AG10803 (cell line): ENCODE data around the gene CMTM7.

Experiments
- DNase-seq: peaks from one replicate; pipeline ENCODE4 v3.0.0; 2010; ENCODE audit warnings: low read depth
- H3K4me3 ChIP-seq: 2 replicates; pipeline ENCODE4 v1.5.1; 2011; ENCODE audit warnings: mild to moderate bottlenecking, low read length, control low read depth
- TF ChIP-seq, protein P1 (sequence below): conservative IDR thresholded peaks from 2 replicates; pipeline ENCODE4 v1.5.1; 2011; ENCODE audit warnings: mild to moderate bottlenecking, low read length, control low read depth, inconsistent platforms

The CMTM7 gene, protein sequence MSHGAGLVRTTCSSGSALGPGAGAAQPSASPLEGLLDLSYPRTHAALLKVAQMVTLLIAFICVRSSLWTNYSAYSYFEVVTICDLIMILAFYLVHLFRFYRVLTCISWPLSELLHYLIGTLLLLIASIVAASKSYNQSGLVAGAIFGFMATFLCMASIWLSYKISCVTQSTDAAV

DNA sequence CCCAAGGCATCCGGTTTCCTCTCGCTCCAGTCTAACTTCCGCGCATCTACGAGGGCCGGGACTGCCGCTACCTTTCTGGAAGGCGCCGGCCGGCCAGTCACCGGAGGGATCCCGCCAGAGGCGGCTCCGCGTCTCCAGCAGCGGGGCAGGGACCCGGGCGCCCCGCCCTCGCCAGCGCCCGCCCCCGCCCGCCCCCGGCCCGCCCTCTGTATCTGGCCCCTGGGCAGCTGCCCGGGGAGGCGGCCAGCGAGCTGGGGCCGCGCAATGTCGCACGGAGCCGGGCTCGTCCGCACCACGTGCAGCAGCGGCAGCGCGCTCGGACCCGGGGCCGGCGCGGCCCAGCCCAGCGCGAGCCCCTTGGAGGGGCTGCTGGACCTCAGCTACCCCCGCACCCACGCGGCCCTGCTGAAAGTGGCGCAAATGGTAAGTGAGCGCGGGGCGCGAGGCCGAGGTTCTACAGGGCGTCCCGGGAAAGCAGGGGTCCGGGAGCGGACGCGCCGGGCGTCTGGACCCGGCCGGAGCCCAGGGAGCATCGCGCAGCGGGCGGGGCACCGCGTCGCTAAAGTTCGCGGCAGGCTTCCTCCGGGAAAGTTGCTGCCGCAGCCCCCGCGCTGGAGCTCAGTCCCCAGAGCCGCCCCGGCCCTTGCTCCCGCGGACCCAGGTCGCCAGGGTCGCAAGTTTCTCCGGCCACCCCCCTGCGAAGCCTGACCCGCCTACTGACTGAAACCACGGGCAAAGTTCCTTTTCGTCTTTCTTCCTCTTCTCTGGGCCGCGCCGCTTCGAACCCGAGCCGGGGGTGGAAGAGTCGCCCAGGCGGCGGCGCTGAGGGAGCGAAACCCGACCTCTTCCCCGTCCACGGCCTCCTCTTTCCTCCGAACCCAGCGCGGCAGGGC is at the start of gene CMTM7:
TSS of gene CMTM7 (plus strand) at position 211 of the 893 bp plus-strand sequence. CDS start at position 265, 54 bp downstream.
- H3K4me3 ChIP-seq: peak within 1 kb of the TSS; percentile 70
- DNase-seq: peak; percentile 49
- TF ChIP-seq, protein P1, sequence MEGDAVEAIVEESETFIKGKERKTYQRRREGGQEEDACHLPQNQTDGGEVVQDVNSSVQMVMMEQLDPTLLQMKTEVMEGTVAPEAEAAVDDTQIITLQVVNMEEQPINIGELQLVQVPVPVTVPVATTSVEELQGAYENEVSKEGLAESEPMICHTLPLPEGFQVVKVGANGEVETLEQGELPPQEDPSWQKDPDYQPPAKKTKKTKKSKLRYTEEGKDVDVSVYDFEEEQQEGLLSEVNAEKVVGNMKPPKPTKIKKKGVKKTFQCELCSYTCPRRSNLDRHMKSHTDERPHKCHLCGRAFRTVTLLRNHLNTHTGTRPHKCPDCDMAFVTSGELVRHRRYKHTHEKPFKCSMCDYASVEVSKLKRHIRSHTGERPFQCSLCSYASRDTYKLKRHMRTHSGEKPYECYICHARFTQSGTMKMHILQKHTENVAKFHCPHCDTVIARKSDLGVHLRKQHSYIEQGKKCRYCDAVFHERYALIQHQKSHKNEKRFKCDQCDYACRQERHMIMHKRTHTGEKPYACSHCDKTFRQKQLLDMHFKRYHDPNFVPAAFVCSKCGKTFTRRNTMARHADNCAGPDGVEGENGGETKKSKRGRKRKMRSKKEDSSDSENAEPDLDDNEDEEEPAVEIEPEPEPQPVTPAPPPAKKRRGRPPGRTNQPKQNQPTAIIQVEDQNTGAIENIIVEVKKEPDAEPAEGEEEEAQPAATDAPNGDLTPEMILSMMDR: no peak

DNA sequence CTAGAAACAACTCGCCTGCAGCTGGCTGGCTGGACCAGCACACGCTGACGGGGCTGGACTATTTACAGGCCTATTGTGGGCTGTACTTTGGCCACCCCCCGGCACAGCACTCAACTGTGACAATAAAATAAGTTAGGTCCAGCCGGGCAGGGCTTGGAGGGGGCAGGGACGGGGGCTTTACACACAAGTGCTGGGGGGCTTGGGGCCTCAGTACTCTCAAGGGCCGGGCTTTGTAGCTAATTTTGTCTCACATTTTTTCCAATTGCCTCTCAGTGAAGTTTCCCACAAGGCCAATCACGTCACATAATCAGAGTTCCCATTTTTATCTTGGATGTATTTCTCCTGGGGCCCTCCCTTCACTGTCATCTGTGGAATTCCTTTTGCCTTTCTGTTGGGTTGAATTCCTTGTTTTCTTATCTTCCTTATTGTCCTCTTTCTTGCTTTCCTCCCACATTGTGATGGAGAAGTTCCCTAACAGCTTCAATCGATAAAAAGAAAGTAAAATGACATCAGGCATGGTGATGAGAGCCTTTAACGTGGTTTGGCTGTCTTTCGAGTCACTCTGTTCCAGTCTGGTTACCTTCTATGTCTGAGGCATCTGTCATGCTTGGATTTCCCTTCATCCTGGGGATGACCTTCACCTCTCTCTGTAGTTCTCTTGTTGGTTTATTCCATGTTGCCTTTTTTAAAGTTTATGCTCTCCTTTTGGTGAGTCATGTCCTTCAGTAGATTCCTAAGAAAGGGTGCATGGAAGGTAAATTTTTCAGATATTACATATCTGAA is 44.1 kb upstream of the CMTM7 start:
- DNase-seq: no peak
- TF ChIP-seq, protein P1: no peak
- no peak overlapping the region for H3K4me3 ChIP-seq

DNA sequence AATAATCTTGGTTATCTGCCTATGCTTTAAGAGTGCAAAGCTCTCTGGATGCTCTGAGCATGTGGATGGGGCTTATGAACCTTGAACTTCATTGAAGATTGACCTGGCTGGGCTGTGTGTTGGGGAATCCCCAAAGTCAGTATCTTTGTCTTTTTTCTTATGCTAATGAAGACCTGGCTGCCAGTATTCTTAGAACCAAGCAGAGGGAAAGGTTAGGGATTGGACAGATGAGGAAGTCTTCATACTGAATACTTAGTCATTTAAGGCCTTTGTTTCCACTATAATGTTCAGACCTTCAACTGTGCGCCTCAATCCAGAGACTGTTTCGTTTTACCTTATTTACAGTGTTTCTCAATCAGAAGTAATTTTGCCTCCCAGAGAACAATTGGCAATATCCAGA is 42.5 kb upstream of the CMTM7 start:
- DNase-seq: no peak
- no peak overlapping the region for H3K4me3 ChIP-seq
- TF ChIP-seq, protein P1: no peak

DNA sequence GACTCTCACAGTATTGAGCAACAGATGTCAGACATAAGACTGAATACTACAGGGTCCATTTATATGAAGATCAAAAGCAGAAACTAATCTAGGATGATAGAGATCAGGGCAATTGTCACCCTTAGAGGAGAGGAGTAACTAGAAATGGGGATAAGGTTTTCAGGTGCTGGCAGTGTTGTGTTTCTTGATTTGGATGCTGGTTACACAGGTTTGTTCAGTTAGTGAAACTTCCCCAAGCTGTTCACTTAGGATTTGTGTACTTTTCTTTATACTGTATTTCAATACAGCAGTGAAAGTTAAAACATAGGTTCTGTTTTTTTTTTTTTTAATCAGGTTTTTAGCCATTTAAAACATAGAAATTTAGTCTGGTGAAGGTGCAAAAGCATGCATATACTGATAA is 39.1 kb upstream of the CMTM7 start:
- no peak for DNase-seq
- TF ChIP-seq, protein P1: no peak
- no peak overlapping the region for H3K4me3 ChIP-seq

DNA sequence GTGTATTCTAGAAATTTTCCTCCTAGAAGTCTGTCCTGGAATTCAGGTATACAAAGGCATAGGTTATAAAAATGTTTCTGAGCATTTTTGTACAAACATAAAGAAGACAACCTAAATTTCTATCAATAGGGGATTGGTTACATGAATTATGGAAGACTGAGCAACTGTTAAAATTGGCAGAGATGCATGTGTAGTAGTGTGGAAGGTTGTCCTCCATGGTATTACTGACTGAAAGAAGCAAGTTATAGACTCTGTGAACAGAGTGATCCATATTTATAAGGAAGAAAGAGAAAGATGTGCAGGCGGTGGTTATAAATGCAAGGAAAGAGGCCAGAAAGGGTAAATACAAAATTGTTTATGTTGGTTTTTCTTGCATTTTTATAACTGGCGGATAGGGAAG is 38.3 kb upstream of the CMTM7 start:
- no peak for DNase-seq
- TF ChIP-seq, protein P1: no peak
- no peak overlapping the region for H3K4me3 ChIP-seq

DNA sequence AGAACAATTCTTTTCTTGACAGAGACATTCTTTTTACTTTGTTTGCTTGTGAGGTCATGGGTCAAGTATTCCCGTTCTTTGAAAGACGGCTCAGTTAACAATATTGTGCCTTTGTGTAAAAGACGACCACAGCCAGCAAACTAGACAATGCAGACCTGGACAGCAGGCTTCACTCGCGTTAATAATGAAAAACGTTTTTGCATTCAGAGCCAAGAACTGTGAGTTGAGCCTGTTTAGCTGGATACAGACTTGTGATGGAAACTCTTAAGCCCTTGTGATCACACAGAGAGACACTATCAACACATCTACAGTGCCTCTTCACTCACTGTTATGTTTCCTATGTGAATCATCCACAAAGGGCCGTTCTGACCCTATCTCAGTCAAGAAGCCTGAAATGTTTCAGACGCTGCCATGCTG is 37.3 kb upstream of the CMTM7 start:
- DNase-seq: no peak
- H3K4me3 ChIP-seq: no peak overlapping the region
- TF ChIP-seq, protein P1: no peak
